C4-2B (cell line): ENCODE results near the gene MYO7B.

Experiments
- CTCF ChIP-seq: fragments of 450-650 bp; conservative IDR thresholded peaks from 2 replicates; pipeline ENCODE4 v1.5.1; 2017; ENCODE audit warnings: mild to moderate bottlenecking
- ZFX ChIP-seq: fragments of 450-650 bp; IDR thresholded peaks from 2 replicates; pipeline ENCODE4 v1.6.1; 2017

DNA sequence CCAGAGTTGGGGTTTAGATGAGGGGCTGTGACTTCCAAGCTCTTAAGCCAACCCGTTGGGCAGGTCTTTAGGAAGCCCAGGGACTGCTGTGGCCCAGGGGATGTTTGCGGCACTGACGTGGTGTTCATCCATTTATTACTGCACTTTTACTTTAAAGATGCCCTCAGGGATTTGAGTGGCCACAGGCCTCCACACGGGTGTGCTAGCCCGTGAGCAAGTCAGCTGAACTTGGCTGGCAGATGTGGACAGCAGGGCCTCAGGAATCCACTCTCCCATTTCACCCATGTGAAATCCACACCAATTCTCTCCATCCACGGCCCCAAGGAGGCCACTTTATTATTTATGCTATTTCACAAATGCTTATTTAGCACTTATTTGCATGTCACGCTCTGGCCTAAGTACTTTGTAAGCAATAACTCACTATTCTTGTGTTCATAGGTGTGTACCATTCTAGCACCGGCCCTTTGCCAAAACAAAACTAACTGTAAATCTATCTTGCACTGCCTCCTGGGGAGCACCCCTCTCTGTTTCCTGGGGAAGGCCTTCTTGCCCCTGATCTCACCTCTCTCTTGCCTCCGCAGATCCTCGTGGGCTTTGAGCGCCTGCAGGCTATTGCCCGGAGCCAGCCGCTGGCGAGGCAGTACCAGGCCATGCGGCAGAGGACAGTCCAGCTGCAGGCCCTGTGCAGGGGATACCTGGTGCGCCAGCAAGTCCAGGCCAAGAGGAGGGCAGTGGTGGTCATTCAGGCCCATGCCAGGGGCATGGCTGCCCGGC, 71.3 kb downstream of the MYO7B start:
- TF ChIP-seq CTCF: no peak
- no peak for TF ChIP-seq ZFX
